ENCODE data around the gene NT5DC3. TPM values are rescaled to one million over a fixed set of nuclear protein-coding genes. Genes with fewer than 3 reads are reported as not detected.

NT5DC3 gene
- total and polyA plus RNA-seq, 3 donors from 2014 or later = 5.7 to 25.4 (median 16.1) TPM

DNA sequence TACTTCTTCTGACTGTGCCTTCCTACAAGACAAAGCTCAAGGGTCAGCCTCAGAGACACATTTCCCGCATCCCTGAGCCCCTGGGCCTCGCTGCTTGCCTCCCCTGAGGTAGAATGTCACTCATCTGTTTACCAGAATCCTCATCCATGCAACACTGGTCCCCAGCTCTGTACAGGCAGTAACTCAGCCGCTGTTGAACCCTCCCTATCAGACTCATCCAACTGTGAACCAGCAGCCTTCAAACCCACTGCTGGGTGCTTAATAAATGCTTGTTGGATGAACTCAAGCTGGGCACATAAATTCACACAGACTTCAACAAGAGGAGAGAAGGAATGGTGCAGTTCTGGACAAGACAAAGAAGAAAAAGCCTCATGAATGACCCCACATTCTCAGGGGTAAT, 6.1 kb downstream of the NT5DC3 start:
- no peaks in the 10 kb centered on the region for H3K27me3 ChIP-seq
- no peak overlapping the region for H3K27ac ChIP-seq
- TF ChIP-seq, protein P1, sequence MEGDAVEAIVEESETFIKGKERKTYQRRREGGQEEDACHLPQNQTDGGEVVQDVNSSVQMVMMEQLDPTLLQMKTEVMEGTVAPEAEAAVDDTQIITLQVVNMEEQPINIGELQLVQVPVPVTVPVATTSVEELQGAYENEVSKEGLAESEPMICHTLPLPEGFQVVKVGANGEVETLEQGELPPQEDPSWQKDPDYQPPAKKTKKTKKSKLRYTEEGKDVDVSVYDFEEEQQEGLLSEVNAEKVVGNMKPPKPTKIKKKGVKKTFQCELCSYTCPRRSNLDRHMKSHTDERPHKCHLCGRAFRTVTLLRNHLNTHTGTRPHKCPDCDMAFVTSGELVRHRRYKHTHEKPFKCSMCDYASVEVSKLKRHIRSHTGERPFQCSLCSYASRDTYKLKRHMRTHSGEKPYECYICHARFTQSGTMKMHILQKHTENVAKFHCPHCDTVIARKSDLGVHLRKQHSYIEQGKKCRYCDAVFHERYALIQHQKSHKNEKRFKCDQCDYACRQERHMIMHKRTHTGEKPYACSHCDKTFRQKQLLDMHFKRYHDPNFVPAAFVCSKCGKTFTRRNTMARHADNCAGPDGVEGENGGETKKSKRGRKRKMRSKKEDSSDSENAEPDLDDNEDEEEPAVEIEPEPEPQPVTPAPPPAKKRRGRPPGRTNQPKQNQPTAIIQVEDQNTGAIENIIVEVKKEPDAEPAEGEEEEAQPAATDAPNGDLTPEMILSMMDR (IDR thresholded peaks at IDR 0.05) = no peak
- WGBS, 2 donors = 81 to 85% methylated on average over 3 of the region's 3 CpGs
- no peak for DNase-seq
- no peaks in the 10 kb centered on the region for H3K36me3 ChIP-seq (ENCODE audit: low read depth, missing control alignments)
- H3K4me1 ChIP-seq = peaks cover 11% of the 10 kb centered on the region
- intact Hi-C loops (cut with DNase I; ENCODE audit: low total_unique reads) = no loop called here
- H3K4me3 ChIP-seq = no peak overlapping the region
- no peaks in the 10 kb centered on the region for H3K9me3 ChIP-seq

DNA sequence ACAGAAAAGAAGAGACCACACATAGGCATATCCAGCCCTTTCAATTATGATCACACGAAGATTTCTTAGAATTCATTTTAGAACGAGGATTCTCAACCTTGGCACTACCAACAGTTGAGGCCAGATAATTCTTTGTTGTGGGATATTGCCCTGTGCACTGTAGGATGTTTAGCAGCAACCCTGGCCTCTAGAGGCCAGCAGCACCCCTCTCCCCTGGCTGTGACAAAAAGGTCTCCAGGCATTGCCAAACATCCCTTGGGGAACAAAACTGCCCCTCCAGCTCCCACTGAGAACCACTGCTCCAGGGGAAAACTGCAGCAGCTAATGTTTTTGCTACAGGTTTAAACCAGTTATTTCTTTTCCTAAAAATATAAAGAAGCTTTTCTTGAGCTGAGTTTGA, 7.1 kb downstream of the NT5DC3 start:
- WGBS, 2 donors = 53 to 67% methylated on average over 2 of the region's 2 CpGs
- H3K36me3 ChIP-seq (ENCODE audit: low read depth, missing control alignments) = no peaks in the 10 kb centered on the region
- H3K27ac ChIP-seq = no peak overlapping the region
- no peak for DNase-seq
- no peaks in the 10 kb centered on the region for H3K27me3 ChIP-seq
- no peaks in the 10 kb centered on the region for H3K9me3 ChIP-seq
- peaks cover 8% of the 10 kb centered on the region for H3K4me1 ChIP-seq
- TF ChIP-seq POLR2A (IDR thresholded peaks at IDR 0.05) = no peak
- TF ChIP-seq, protein P1 (IDR thresholded peaks at IDR 0.05) = no peak
- intact Hi-C loops (cut with DNase I; ENCODE audit: low total_unique reads) = no loop called here
- no peak overlapping the region for H3K4me3 ChIP-seq

DNA sequence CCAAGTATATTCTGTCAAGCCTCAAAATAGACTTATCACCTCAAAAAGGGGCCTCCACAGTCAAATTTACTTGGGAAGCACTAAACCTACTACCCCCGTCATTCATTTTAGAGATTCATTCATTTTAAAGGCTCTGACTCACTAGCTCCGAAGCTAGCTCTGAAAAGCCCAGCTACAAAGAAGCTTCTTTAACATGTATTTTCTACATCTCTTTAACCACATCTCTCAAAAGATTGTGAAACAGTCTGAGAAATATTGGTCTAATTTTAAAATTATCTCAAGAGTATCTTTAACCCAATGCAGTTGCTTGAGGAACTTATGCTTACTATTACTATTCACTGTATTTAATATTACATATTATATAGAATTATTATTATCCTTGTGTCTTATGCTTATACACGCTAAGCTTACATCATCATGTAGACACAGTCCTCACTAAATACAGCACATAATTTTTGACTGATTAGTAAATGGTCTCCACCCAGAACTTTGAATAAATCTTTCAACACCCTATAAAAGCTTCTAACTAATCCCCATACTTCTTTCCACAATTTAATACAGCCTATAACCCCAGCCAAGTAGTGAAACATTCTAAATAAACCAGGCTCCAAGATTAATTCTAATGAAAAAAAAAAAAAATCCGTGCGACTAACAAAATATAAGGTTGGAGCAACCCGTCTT, 7.8 kb downstream of the NT5DC3 start:
- 81 to 92% methylated on average over 6 of the region's 6 CpGs for WGBS, 2 donors
- Histone ChIP-seq H3K4me1 (peaks cover 8% of the 10 kb centered on the region), H3K9me3 (no peaks in the 10 kb centered on the region), H3K27ac (no peak overlapping the region), H3K36me3 (ENCODE audit: low read depth, missing control alignments) (no peaks in the 10 kb centered on the region), H3K27me3 (no peaks in the 10 kb centered on the region), H3K4me3 (no peak overlapping the region)
- intact Hi-C loops (cut with DNase I; ENCODE audit: low total_unique reads) = no loop called here
- no peak for DNase-seq
- no peak for TF ChIP-seq POLR2A (IDR thresholded peaks at IDR 0.05)
- TF ChIP-seq, protein P1 (IDR thresholded peaks at IDR 0.05) = no peak

DNA sequence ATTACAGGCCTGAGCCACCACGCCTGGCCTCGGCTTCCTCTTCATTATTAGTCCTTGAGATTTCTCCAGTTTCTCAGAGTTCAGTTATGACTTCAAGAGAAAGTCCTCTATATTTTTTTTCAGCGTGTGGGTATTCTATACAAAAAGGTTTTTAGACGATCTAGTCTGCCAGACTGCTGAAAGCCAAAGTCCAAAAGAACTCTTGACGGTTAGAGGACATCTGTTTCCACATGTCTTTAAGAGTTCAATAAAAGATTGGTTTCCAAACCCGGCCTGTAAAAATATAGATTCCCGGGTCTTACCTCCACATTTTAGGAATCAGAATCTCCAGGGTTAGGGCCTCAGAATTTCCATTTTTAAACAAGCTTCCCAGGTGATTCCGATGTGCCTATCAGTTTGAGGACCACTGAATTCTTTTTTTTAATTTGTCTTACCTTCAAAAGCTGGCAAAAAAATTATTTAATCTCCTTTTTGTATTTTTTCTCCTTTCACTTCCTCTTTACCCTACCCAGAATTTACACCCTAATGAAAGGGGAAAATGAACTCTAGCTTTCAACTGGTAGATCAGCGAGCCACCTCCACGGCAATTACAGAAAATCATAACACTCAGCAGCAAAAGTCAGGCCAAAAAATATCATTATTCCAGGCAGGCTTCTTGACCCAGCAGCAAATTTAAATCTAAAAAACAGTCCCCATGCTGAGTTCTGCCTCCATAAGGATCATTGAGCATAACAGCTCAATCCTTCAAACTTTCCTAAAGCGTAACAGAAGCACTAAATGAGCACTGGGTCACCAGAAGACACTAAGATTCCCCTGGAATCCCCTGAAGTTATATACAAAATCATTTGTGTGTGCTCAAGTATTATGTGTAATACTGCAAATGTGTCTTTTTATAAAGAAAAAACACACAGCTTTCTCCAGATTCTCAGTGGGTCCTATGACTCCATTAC, 8.7 kb downstream of the NT5DC3 start:
- WGBS, 2 donors = 89 to 92% methylated on average over 11 of the region's 11 CpGs
- H3K36me3 ChIP-seq (ENCODE audit: low read depth, missing control alignments) = no peaks in the 10 kb centered on the region
- no peak for DNase-seq
- no peaks in the 10 kb centered on the region for H3K9me3 ChIP-seq
- TF ChIP-seq, protein P1 (IDR thresholded peaks at IDR 0.05) = no peak
- no peak for TF ChIP-seq POLR2A (IDR thresholded peaks at IDR 0.05)
- H3K27ac ChIP-seq = no peak overlapping the region
- intact Hi-C loops (cut with DNase I; ENCODE audit: low total_unique reads) = no loop called here
- no peaks in the 10 kb centered on the region for H3K27me3 ChIP-seq
- H3K4me1 ChIP-seq = peaks cover 8% of the 10 kb centered on the region
- no peak overlapping the region for H3K4me3 ChIP-seq

Measured in testis (tissue), 3 donors.